HG02870 (cell line): ENCODE data around the gene MYO3B.
A peak's percentile ranks its signal among the peaks of the same experiment; 100 is the strongest.

Source experiments
- ATAC-seq: cut with Tn5 transposase; IDR thresholded peaks from one replicate; pipeline ENCODE4 v1.9.1; 2021; ENCODE audit warnings: mild to moderate bottlenecking, moderate library complexity; ENCODE audit not compliant: unreplicated experiment

The MYO3B gene

GRCh38 chr2:170177950-170178781 lies at the start of gene MYO3B:
TSS of gene MYO3B (plus strand) at chr2:170178147. CDS start at chr2:170178288, 141 bp downstream.
- ATAC-seq: no peak

- no peak for ATAC-seq
These were observed 38.5 kb upstream of the MYO3B start for GRCh38 chr2:170139276-170139967.

DNA sequence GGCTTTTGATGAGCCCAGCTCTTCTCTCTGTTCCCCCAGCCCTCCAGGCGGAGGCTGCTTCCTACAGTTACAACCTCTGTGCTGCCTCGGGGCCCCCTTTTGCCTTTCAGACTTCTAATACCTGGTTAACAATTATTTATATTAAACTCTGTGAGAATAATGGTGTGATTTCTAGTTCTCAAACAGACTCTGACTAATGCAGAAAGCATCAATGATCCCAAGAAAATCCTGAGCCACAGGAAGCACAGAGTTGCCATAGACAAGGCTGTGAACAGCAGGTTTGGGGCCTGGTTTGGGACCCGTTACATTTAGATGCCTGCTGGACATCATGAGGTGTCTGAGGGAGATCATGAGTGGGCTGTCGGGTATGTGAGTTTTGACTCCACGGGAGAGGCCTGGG lies 37.4 kb upstream of the MYO3B start:
- no peak for ATAC-seq

DNA sequence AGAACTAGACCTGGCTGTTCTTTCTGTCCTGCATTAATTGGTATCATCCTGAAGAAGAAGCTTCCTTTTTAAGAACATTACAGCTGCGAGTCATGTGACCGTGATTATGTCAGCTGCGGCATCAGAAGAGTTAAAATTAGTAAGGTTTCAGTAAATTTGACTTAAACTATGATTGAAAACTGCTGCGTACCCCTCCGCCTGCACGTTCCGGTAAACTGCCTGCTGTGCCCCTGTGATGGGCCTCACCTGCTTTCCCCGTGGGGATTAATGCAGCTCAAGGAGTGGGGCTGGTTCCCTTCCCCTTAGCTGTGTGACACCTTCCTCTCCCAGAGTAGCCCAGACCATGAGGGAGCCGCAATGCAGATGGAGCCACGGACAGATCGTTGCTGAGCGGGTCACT lies 36.1 kb upstream of the MYO3B start:
- peak; percentile 43 for ATAC-seq

DNA sequence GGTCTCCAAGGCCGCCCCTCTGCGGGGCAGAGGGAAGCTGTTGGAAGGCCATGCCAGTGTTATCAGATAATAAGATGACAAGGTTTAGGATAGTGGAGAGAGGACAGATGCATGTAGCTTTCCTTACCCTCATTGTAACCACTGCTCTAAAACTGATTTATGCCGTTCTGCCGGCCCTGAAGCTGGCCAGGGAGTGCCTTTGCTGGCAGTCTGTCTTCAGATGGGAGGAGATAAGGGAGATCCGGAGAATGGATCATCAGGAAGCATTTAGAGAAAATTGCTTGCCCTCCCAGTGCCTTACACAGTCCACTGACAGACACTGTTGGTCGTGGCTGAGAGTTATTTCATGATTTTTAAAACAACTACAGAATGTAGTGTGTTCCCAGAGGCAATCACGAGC lies 35.4 kb upstream of the MYO3B start:
- ATAC-seq: no peak

DNA sequence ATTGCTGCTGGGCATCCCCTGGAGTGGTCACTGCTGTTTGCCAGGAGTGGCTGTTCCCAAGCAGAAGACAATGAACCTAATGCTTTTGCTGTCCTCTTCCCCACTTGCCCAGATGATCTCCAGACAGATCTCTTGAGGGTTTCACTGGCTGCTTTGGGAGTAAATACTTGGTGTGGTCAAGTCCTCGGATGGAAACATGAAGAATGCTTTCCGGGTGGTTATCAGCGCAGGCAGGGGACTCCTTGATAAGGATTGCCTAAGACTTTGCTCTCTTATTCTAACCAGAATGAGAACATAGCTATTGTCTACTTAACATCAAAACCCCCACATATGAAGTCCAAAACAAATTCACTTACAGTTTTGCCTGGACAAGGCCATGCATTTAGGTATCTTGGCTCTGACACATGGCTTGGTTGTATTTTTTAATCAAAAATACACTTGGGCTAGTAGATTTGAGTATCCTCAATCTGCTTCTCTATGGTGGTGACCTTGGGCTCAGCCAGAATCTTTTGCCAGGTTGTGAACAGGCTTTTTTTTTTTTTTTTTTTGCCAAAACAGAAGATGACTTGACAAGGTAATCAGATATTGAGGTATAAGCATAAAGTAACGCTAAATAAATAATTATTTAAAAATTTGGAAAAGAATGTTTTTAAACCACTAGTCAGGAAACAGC lies 34.8 kb upstream of the MYO3B start:
- no peak for ATAC-seq

DNA sequence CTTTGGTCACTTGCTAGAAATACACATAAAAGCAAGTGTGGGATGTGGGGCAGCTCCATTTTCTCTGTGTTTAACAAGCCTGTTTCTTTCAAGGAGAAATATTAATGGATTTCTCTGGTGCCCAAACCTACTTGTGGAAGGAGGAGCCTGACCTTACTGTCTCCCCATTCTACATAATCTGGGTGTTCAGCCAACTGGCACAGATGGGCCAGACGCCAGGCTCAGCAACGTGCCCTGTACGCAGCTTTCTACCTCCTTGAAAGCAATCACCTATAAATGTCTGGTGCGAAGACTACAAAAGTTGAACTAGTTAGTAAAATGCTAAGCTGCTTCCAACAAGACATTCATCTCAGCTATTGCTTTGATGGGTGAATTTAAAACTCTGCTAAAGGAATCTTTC lies 33.2 kb upstream of the MYO3B start:
- ATAC-seq: no peak

GRCh38 chr2:170145191-170145590 lies 32.8 kb upstream of the MYO3B start:
- no peak for ATAC-seq

DNA sequence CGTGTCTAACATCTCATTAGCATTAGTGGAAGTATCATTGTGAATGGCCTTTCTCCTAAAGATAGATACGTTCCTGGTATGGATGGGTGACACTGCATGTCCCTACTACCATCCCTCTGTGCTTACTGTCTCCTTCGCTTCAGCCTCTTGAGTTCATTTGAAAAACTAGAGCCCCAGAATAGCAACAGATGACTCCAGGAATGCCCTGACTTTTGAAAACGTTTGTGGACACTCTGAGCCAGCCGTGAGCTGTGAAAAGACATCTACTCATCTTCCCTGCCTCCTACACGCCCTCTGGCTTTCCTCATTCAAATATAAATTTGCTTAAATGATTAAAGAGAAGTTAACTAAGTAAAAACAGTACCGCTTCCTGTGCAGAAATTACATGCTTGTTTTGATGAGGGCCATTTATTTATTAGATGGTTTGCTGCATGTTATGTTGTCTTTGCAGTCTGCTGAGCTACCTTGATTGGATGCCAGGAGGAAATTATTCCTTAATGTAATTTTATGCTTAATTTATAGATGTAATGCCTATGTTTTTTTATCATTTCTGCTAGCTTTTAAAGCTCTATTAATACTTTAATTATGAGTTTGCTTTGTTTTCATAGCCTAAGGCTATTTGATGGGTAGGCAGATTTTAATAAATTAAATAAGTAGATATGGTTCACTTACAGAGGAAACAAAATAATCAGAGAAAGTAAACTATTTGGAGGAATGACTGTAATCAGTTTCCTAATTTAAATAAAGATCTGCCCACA lies 32.1 kb upstream of the MYO3B start:
- ATAC-seq: no peak

GRCh38 chr2:170146784-170147183 lies 31.2 kb upstream of the MYO3B start:
- ATAC-seq: no peak

GRCh38 chr2:170147576-170147975 lies 30.4 kb upstream of the MYO3B start:
- ATAC-seq: no peak

- no peak for ATAC-seq
These were observed 29.8 kb upstream of the MYO3B start for GRCh38 chr2:170148161-170148560.

DNA sequence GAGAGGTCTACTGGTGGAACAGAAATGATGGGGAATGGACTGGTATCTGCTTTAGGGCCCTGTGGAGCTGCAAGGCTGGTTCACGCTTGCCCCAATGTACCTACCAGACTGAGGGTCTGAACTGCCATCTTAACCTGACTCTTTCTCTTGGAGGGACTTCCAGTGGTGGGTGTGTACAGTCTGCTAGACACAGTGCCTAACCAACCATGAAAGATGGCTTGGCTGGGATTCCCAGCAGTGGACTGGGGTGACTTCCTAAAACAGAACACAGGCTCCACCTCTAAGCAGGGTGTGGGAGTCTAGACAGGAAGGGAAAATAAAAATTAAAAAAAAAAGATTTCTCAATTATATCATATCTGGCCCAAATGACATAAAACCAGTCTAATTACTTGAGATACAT lies 25.5 kb upstream of the MYO3B start:
- no peak for ATAC-seq

GRCh38 chr2:170155022-170155722 lies 22.8 kb upstream of the MYO3B start:
- ATAC-seq: peak; percentile 75

GRCh38 chr2:170155723-170156253 lies 22.2 kb upstream of the MYO3B start:
- ATAC-seq: no peak

DNA sequence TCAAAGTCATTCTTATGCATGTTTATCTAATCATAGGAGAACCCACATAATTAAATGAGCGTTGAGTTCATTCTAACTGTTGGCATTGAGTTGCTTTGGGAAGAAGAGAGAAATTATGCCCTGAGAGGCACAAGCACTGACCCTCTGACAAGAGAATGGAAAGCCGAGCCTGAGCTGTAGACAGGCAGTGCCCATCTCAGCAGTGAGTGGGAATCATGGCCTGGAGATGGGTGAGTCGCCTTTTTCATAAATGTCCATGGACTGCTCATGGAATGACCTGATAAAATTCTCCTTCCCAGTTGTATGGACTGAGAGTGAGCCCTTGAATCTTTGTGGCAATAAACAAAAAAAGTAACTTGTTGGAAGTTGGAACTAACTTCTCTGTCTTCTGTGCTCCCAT lies 21.4 kb upstream of the MYO3B start:
- ATAC-seq: no peak

GRCh38 chr2:170157025-170157684 lies 20.8 kb upstream of the MYO3B start:
- peak; percentile 39 for ATAC-seq

DNA sequence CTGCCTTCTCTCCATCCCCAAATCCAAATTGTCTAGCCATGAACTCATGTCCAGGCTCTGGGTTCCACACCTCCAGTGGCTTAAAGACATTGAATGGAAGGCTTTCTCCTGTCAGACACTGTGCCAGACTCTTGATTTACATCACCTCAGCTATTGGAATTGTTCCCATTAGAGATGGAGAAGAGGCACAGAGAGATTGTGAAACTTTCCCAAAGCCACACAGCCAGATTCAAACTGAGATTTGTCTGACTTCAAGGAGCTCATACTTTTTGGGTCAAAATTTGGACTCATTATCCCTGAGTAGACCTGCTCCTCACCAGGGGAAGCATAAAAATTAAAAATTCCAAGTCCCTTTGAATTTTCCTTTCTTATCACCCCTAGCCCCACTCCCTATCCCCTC lies 18.9 kb upstream of the MYO3B start:
- no peak for ATAC-seq

DNA sequence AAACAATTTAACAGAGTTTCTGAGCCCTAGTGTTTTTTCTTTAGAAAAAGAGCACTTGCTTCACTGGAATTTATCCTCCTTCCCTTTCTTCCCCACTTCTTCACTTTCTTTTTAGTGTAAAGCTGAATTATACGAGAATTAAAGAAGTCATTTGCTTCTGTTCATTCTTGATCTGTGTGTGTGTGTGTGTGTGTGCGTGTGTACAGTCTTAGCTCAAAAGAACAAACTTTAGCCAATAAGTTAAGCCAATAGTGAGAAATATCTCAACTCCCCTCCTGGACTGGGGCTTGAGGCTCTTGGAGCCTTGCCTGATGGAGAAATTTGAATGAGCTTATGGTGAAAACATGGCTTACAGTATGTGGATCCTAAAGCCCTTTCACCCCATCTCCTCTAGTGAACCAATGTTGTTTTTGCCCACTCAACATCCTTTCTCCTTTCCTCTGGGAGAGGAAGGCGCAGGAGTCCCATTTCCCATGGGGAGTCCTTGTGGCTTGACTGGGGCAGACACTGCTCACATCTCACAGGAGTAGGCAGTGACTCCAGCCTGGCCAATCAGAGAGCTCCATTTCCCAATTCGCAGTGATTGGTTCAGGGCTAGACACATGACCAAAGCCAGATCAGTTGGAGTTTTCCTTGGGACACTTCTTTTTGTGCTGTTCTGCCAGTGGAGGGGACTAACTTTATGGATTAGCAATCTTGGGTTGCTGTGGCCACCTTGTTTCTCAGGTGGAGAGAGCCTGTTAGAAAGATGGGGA lies 16.3 kb upstream of the MYO3B start:
- ATAC-seq: no peak
